Stimulated activated CD4-positive, alpha-beta T cell treated with anti-CD3 and anti-CD28 coated beads, Interleukin-4, amount 100 ng/mL, for 1 hour (primary cell): ENCODE results near the gene RHOC.
A peak's percentile ranks its signal among the peaks of the same experiment; 100 is the strongest.
"Not testable (repeated sequence)": the region's sequence is repeated elsewhere in the genome, so short reads cannot be mapped to it uniquely, and the experiment has no call there.

ENCODE experiments used
- DNase-seq: peaks from one replicate; pipeline ENCODE4 v3.0.0-alpha.2; 2020

RHOC gene

GRCh38 chr1:112706505-112707220 lies at the start of gene RHOC:
RHOC (minus strand) TSS chr1:112707127; CDS start chr1:112703799, 3,328 bp downstream.
- peak; percentile 35 for DNase-seq

GRCh38 chr1:112754116-112754628 lies 47.2 kb upstream of the RHOC start:
- no peak for DNase-seq

GRCh38 chr1:112748396-112748795 lies 41.5 kb upstream of the RHOC start:
- DNase-seq, result no peak

GRCh38 chr1:112744009-112744578 lies 37.2 kb upstream of the RHOC start:
- no peak for DNase-seq

- no peak for DNase-seq
These were observed 36.5 kb upstream of the RHOC start for GRCh38 chr1:112743174-112744008.

- DNase-seq, result no peak
These were observed 30.6 kb upstream of the RHOC start for GRCh38 chr1:112737573-112737972.

GRCh38 chr1:112735752-112736151 lies 28.8 kb upstream of the RHOC start:
- no peak for DNase-seq

GRCh38 chr1:112731451-112731850 lies 24.5 kb upstream of the RHOC start:
- no peak for DNase-seq

- DNase-seq, result no peak
These were observed 23.0 kb upstream of the RHOC start for GRCh38 chr1:112729909-112730308.

GRCh38 chr1:112729011-112729410 lies 22.1 kb upstream of the RHOC start:
- not testable (repeated sequence) for DNase-seq

GRCh38 chr1:112728306-112728971 lies 21.5 kb upstream of the RHOC start:
- not testable (repeated sequence) for DNase-seq

GRCh38 chr1:112727716-112728115 lies 20.8 kb upstream of the RHOC start:
- no peak for DNase-seq

GRCh38 chr1:112724240-112724639 lies 17.3 kb upstream of the RHOC start:
- not testable (repeated sequence) for DNase-seq

GRCh38 chr1:112723511-112723839 lies 16.5 kb upstream of the RHOC start:
- DNase-seq, result no peak

GRCh38 chr1:112722601-112723510 lies 15.9 kb upstream of the RHOC start:
- DNase-seq, result peak; percentile 27

- no peak for DNase-seq
These were observed 15.1 kb upstream of the RHOC start for GRCh38 chr1:112721966-112722524.

GRCh38 chr1:112721294-112721693 lies 14.4 kb upstream of the RHOC start:
- DNase-seq, result not testable (repeated sequence)

GRCh38 chr1:112720800-112721199 lies 13.9 kb upstream of the RHOC start:
- no peak for DNase-seq

- no peak for DNase-seq
These were observed 12.8 kb upstream of the RHOC start for GRCh38 chr1:112719706-112720105.

- DNase-seq, result peak; percentile 82
These were observed 11.9 kb upstream of the RHOC start for GRCh38 chr1:112718691-112719418.
